ENCODE measurements around the gene ADARB1. TPM values are rescaled to one million over a fixed set of nuclear protein-coding genes. Genes with fewer than 3 reads are reported as not detected.

ADARB1 gene
- total RNA-seq, 2 experiments from 2014 or later: 32.8 to 37.7 TPM

- CTCF ChIA-PET: no interaction called here
- intact Hi-C loops (cut with DNase I, micrococcal nuclease): no loop called here
- no peak for ATAC-seq
These were observed 15.3 kb upstream of the ADARB1 start for GRCh38 chr21:45059121-45059520.

GRCh38 chr21:45060089-45060488, 14.3 kb upstream of the ADARB1 start:
- peaks cover 9% of the 10 kb centered on the region for H3K27me3 Mint-ChIP-seq
- no peak overlapping the region for H3K27ac Mint-ChIP-seq
- no peak for DNase-seq
- no peak overlapping the region for H3K4me3 Mint-ChIP-seq
- CTCF ChIA-PET: no interaction called here
- no peak for ATAC-seq
- no peaks in the 10 kb centered on the region for H3K4me1 Mint-ChIP-seq
- no peaks in the 10 kb centered on the region for H3K36me3 Mint-ChIP-seq (ENCODE audit: low read depth)
- H3K9me3 Mint-ChIP-seq (ENCODE audit: low read depth): no peaks in the 10 kb centered on the region
- POLR2A ChIA-PET: no interaction called here
- intact Hi-C loops (cut with DNase I, micrococcal nuclease): no loop called here

More at GRCh38 chr21:45059121-45059520, 15.3 kb upstream of the ADARB1 start:
- Mint-ChIP-seq H3K27ac (no peak overlapping the region), H3K27me3 (peaks cover 9% of the 10 kb centered on the region), H3K9me3 (ENCODE audit: low read depth) (no peaks in the 10 kb centered on the region), H3K4me1 (no peaks in the 10 kb centered on the region), H3K36me3 (ENCODE audit: low read depth) (no peaks in the 10 kb centered on the region), H3K4me3 (no peak overlapping the region)
- DNase-seq: no peak
- POLR2A ChIA-PET: no interaction called here

GRCh38 chr21:45060675-45061311, 13.6 kb upstream of the ADARB1 start:
- peaks cover 9% of the 10 kb centered on the region for H3K27me3 Mint-ChIP-seq
- H3K36me3 Mint-ChIP-seq (ENCODE audit: low read depth): no peaks in the 10 kb centered on the region
- H3K27ac Mint-ChIP-seq: no peak overlapping the region
- intact Hi-C loops (cut with DNase I, micrococcal nuclease): no loop called here
- no peaks in the 10 kb centered on the region for H3K9me3 Mint-ChIP-seq (ENCODE audit: low read depth)
- CTCF ChIA-PET: no interaction called here
- ATAC-seq (no peak), DNase-seq (no peak)
- no peak overlapping the region for H3K4me3 Mint-ChIP-seq
- no peaks in the 10 kb centered on the region for H3K4me1 Mint-ChIP-seq
- POLR2A ChIA-PET: no interaction called here

- Mint-ChIP-seq H3K27me3 (no peaks in the 10 kb centered on the region), H3K4me3 (no peak overlapping the region), H3K4me1 (no peaks in the 10 kb centered on the region), H3K9me3 (ENCODE audit: low read depth) (no peaks in the 10 kb centered on the region), H3K27ac (no peak overlapping the region), H3K36me3 (ENCODE audit: low read depth) (no peaks in the 10 kb centered on the region)
- intact Hi-C loops (cut with DNase I, micrococcal nuclease): no loop called here
- ATAC-seq (no peak), DNase-seq (no peak)
- ChIA-PET CTCF (interaction anchor here (0.6 to 1.2 kb wide), 2 partner anchors 115 to 224 kb away, joined by 3 to 4 read pairs; partner anchors contain the start of gene POFUT2), POLR2A (no interaction called here)
These were observed 10.3 kb upstream of the ADARB1 start for GRCh38 chr21:45064091-45064490.

- no peaks in the 10 kb centered on the region for H3K27me3 Mint-ChIP-seq
- POLR2A ChIA-PET: no interaction called here
- intact Hi-C loops (cut with DNase I, micrococcal nuclease): no loop called here
- H3K4me3 Mint-ChIP-seq: no peak overlapping the region
- no peaks in the 10 kb centered on the region for H3K9me3 Mint-ChIP-seq (ENCODE audit: low read depth)
- H3K27ac Mint-ChIP-seq: no peak overlapping the region
- CTCF ChIA-PET: no interaction called here
- no peaks in the 10 kb centered on the region for H3K36me3 Mint-ChIP-seq (ENCODE audit: low read depth)
- DNase-seq: no peak
- no peak for ATAC-seq
- H3K4me1 Mint-ChIP-seq: no peaks in the 10 kb centered on the region
These were observed 9.6 kb upstream of the ADARB1 start for GRCh38 chr21:45064618-45065399.

GRCh38 chr21:45067462-45068285, 6.7 kb upstream of the ADARB1 start:
- ChIA-PET CTCF (interaction anchor here (1.1 kb wide), 1 partner anchor 61 kb away, joined by 5 read pairs; no protein-coding TSS in a partner anchor), POLR2A (no interaction called here)
- no peak for ATAC-seq
- Mint-ChIP-seq H3K4me3 (no peak overlapping the region), H3K9me3 (ENCODE audit: low read depth) (no peaks in the 10 kb centered on the region), H3K4me1 (no peaks in the 10 kb centered on the region), H3K27ac (no peak overlapping the region), H3K36me3 (ENCODE audit: low read depth) (no peaks in the 10 kb centered on the region), H3K27me3 (no peaks in the 10 kb centered on the region)
- no peak for DNase-seq
- intact Hi-C loops (cut with DNase I, micrococcal nuclease): no loop called here

GRCh38 chr21:45069085-45069484, 5.3 kb upstream of the ADARB1 start:
- H3K27me3 Mint-ChIP-seq: no peaks in the 10 kb centered on the region
- ChIA-PET CTCF (interaction anchor here (1.7 kb wide), 1 partner anchor 69 kb away, joined by 7 read pairs; no protein-coding TSS in a partner anchor), POLR2A (no interaction called here)
- H3K4me3 Mint-ChIP-seq: no peak overlapping the region
- H3K36me3 Mint-ChIP-seq (ENCODE audit: low read depth): no peaks in the 10 kb centered on the region
- intact Hi-C loops (cut with DNase I, micrococcal nuclease): no loop called here
- no peak for ATAC-seq
- no peak for DNase-seq
- no peaks in the 10 kb centered on the region for H3K9me3 Mint-ChIP-seq (ENCODE audit: low read depth)
- H3K27ac Mint-ChIP-seq: no peak overlapping the region
- H3K4me1 Mint-ChIP-seq: peaks cover 3% of the 10 kb centered on the region

GRCh38 chr21:45069711-45070110, 4.7 kb upstream of the ADARB1 start:
- CTCF ChIA-PET: interaction anchor here (1.7 kb wide), 1 partner anchor 69 kb away, joined by 7 read pairs; no protein-coding TSS in a partner anchor
- POLR2A ChIA-PET: no interaction called here
- ATAC-seq: no peak
- no peaks in the 10 kb centered on the region for H3K27me3 Mint-ChIP-seq
- peaks cover 3% of the 10 kb centered on the region for H3K4me1 Mint-ChIP-seq
- intact Hi-C loops (cut with DNase I, micrococcal nuclease): loop anchor here in 1 of 2 experiments (5.0 kb wide), 1 partner anchor 1253 kb away; the partner anchor contains the start of genes C21orf58 and PCNT
- no peak overlapping the region for H3K27ac Mint-ChIP-seq
- no peak overlapping the region for H3K4me3 Mint-ChIP-seq
- DNase-seq: no peak
- no peaks in the 10 kb centered on the region for H3K9me3 Mint-ChIP-seq (ENCODE audit: low read depth)
- no peaks in the 10 kb centered on the region for H3K36me3 Mint-ChIP-seq (ENCODE audit: low read depth)

GRCh38 chr21:45071078-45071873, 3.1 kb upstream of the ADARB1 start:
- Mint-ChIP-seq H3K36me3 (ENCODE audit: low read depth) (no peaks in the 10 kb centered on the region), H3K27me3 (no peaks in the 10 kb centered on the region), H3K4me3 (no peak overlapping the region), H3K9me3 (ENCODE audit: low read depth) (no peaks in the 10 kb centered on the region), H3K27ac (no peak overlapping the region), H3K4me1 (peaks cover 13% of the 10 kb centered on the region)
- intact Hi-C loops (cut with DNase I, micrococcal nuclease): loop anchor here in 1 of 2 experiments (5.0 kb wide), 1 partner anchor 1251 kb away; the partner anchor contains the start of genes C21orf58 and PCNT
- no peak for DNase-seq
- ChIA-PET CTCF (interaction anchor here (1.0 kb wide), 1 partner anchor 31 kb away, joined by 3 read pairs; no protein-coding TSS in a partner anchor), POLR2A (no interaction called here)
- no peak for ATAC-seq

- ATAC-seq (no peak), DNase-seq (no peak)
- Mint-ChIP-seq H3K4me3 (no peak overlapping the region), H3K4me1 (peaks cover 21% of the 10 kb centered on the region), H3K27ac (no peak overlapping the region), H3K36me3 (ENCODE audit: low read depth) (no peaks in the 10 kb centered on the region), H3K9me3 (ENCODE audit: low read depth) (no peaks in the 10 kb centered on the region), H3K27me3 (no peaks in the 10 kb centered on the region)
- POLR2A ChIA-PET: no interaction called here
- CTCF ChIA-PET: interaction anchor here (1.8 kb wide), 1 partner anchor 58 kb away, joined by 5 read pairs; no protein-coding TSS in a partner anchor
- intact Hi-C loops (cut with DNase I, micrococcal nuclease): loop anchor here in 1 of 2 experiments (5.0 kb wide), 1 partner anchor 1250 kb away; the partner anchor contains the start of genes C21orf58 and PCNT
These were observed 2.3 kb upstream of the ADARB1 start for GRCh38 chr21:45071874-45072737.
